Pancreas (tissue), 10 donors: ENCODE data around the gene KIF5A. TPM values are rescaled to one million over a fixed set of nuclear protein-coding genes. Genes with fewer than 3 reads are reported as not detected.

Experiments used
- ATAC-seq, 4 donors: fragments of 200-7000 bp; cut with Tn5 transposase; one replicate each; pipeline versions ENCODE4 v1.8.0 to v1.9.1; 2020; ENCODE audit warnings: mild to moderate bottlenecking in 4 of 4, moderate library complexity in 4 of 4
- DNase-seq, 6 donors: peaks; one replicate each; pipeline ENCODE4 v3.0.0-alpha.2; 2020
- FAIRE-seq: peaks from 2 replicates; lab custom pipeline; 2012; peaks lifted over from hg19 to GRCh38; lab: Jason Lieb, UNC
- H3K27ac ChIP-seq, 4 donors: fragments of 200-600 bp; sonication (generic); 1 replicate in 3 of 4; 2 replicates in 1 of 4; pipeline versions ENCODE4 v1.5.0 to v1.8.0; 2020
- H3K27me3 ChIP-seq, 4 donors: fragments of 200-600 bp; one replicate each; pipeline ENCODE4 v1.8.0; 2021
- H3K36me3 ChIP-seq, 3 donors: fragments of 200-600 bp; sonication (generic) in 1 of 3; one replicate each; pipeline versions ENCODE4 v1.5.0 to v1.8.0; 2020 to 2021
- H3K4me1 ChIP-seq, 3 donors: fragments of 200-600 bp; one replicate each; pipeline ENCODE4 v1.8.0; 2021
- H3K4me3 ChIP-seq, 4 donors: fragments of 200-600 bp; sonication (generic) in 2 of 4; one replicate each; pipeline versions ENCODE4 v1.5.0 to v1.8.0; 2020 to 2021
- H3K9me3 ChIP-seq, 4 donors: fragments of 200-600 bp; one replicate each; pipeline ENCODE4 v1.8.0; 2021
- CTCF ChIP-seq, 4 donors: fragments of 200-600 bp; sonication (generic) in 3 of 4; IDR thresholded peaks; one replicate each; pipeline versions ENCODE4 v1.5.0 to v1.8.0; 2021; ENCODE audit warnings: antibody characterized with exemption in 4 of 4
- WGBS, 2 donors: extraction: QIAGEN DNeasy Blood & Tissue Kit; methylation state at CpG; one replicate each; pipeline ENCODE4 v1.1.7; 2013; 5-methylcytosine and 5-hydroxymethylcytosine counted together
- intact Hi-C, 3 donors: fragments of 100-400 bp; cut with DNase I; formaldehyde crosslinking; loops; one replicate each; pipeline versions ENCODE4 v1.11.1 to v1.14.2; 2022
- polyA plus RNA-seq, 2 donors: library from polyadenylated mRNA; stranded (reverse); fragments of 200-250 nt; gene quantifications; one replicate each; pipeline ENCODE4 v1.2.3, GENCODE V29; 2013
- total RNA-seq, 6 donors: library from RNA; stranded (reverse); fragmentation: NEBNext Ultra II Directional in 4 of 6; extraction: Animal tissue kit (Norgen Biotek cat#: 25700) in 4 of 6; gene quantifications; one replicate each; pipeline versions ENCODE4 v1.2.1 to v1.2.4, GENCODE V29; 2021 to 2023
- donor health status: healthy with polysubstance abuse.
- donor health status: DM: no; HTN: no; CAD: no; lungs with moderate emphysema.
- donor health status: DM: no; HTN: no; CAD: no.
- donor health status: control.
- donor health status: control.
- donor health status: Bipolar disorder and iron deficiency.
- donor health status: DM: yes; HTN: yes; CAD: no.
- donor health status: DM: no; HTN: no; CAD: no.
- donor health status: DM: no; HTN: no; CAD: no.
- donor health status: DM: yes; HTN: yes; CAD: no.

Gene KIF5A
- total and polyA plus RNA-seq, 8 donors = 0.25 to 2.9 (median 0.68) TPM

- ATAC-seq (no peak), FAIRE-seq (no peak), DNase-seq (peak in 1 of 6 donors; percentile 66)
- Histone ChIP-seq H3K36me3 (peaks cover 0 to 20% (median 6%) of the 10 kb centered on the region in 3 donors), H3K4me1 (peaks cover 18 to 28% (median 21%) of the 10 kb centered on the region in 3 donors), H3K27ac (peak overlapping the region in 3 of 4 donors; percentile 93 to 98 (median 95)), H3K4me3 (peak overlapping the region; percentile 57 to 70 (median 65)), H3K27me3 (no peaks in the 10 kb centered on the region), H3K9me3 (no peaks in the 10 kb centered on the region)
- no peak for TF ChIP-seq CTCF (IDR thresholded peaks at IDR 0.05)
- WGBS, 2 donors = 54 to 66% methylated on average over 14 of the region's 14 CpGs
- intact Hi-C loops = no loop called here
These were observed 25.9 kb upstream of the KIF5A start for GRCh38 chr12:57523706-57524614.

GRCh38 chr12:57524814-57525614, 24.8 kb upstream of the KIF5A start:
- no peak for TF ChIP-seq CTCF (IDR thresholded peaks at IDR 0.05)
- no peaks in the 10 kb centered on the region for H3K27me3 ChIP-seq
- DNase-seq (peak in 3 of 6 donors; percentile 33 to 51 (median 45)), FAIRE-seq (no peak), ATAC-seq (no peak)
- H3K4me3 ChIP-seq = no peak overlapping the region
- no peak overlapping the region for H3K27ac ChIP-seq
- peaks cover 3 to 28% (median 11%) of the 10 kb centered on the region in 3 donors for H3K36me3 ChIP-seq
- H3K9me3 ChIP-seq = no peaks in the 10 kb centered on the region
- WGBS, 2 donors = 62 to 64% methylated on average over 11 of the region's 11 CpGs
- intact Hi-C loops = no loop called here
- H3K4me1 ChIP-seq = peaks cover 17 to 28% (median 18%) of the 10 kb centered on the region in 3 donors

- Histone ChIP-seq H3K4me3 (no peak overlapping the region), H3K27ac (no peak overlapping the region), H3K9me3 (no peaks in the 10 kb centered on the region), H3K36me3 (peaks cover 3 to 36% (median 18%) of the 10 kb centered on the region in 3 donors), H3K4me1 (peaks cover 17 to 28% (median 18%) of the 10 kb centered on the region in 3 donors), H3K27me3 (no peaks in the 10 kb centered on the region)
- DNase-seq (no peak), FAIRE-seq (no peak), ATAC-seq (no peak)
- intact Hi-C loops = no loop called here
- 80% methylated on average over 16 of the region's 16 CpGs for WGBS, 2 donors
- TF ChIP-seq CTCF (IDR thresholded peaks at IDR 0.05) = no peak
These were observed 24.0 kb upstream of the KIF5A start for GRCh38 chr12:57525615-57526383.

- no peak overlapping the region for H3K27ac ChIP-seq
- H3K9me3 ChIP-seq = no peaks in the 10 kb centered on the region
- peaks cover 3 to 44% (median 19%) of the 10 kb centered on the region in 3 donors for H3K36me3 ChIP-seq
- intact Hi-C loops = no loop called here
- ATAC-seq (no peak), FAIRE-seq (no peak), DNase-seq (peak in 1 of 6 donors; percentile 61)
- WGBS, 2 donors = 86 to 92% methylated on average over 4 of the region's 4 CpGs
- no peak overlapping the region for H3K4me3 ChIP-seq
- TF ChIP-seq CTCF (IDR thresholded peaks at IDR 0.05) = no peak
- H3K4me1 ChIP-seq = peaks cover 11 to 20% (median 13%) of the 10 kb centered on the region in 3 donors
- H3K27me3 ChIP-seq = no peaks in the 10 kb centered on the region
These were observed 23.2 kb upstream of the KIF5A start for GRCh38 chr12:57526477-57527126.
